ENCODE results near the gene PNPLA6. TPM values are rescaled to one million over a fixed set of nuclear protein-coding genes. Genes with fewer than 3 reads are reported as not detected.

PNPLA6 gene
- total RNA-seq, 1 donor from 2014 or later, result 40.8 TPM

DNA sequence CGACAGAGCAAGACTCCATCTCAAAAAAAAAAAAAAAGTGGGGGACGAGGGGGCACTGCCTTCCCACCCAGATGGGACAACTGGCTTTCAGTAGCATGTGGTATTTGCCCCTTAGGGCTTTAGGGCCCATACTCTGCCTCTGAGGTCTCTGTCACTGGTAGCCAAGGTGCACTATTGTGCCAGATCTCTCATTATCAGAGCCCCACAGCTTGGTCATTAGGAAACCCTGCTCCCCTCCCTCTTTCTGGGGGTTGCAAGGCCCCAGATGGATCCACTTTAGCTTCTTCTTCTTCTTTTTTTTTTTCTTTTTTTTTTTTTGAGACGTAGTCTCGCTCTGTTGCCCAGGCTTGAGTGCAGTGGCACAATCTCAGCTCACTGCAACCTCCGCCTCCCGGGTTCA is 30.8 kb upstream of the PNPLA6 start:
- Histone ChIP-seq H3K4me3 (ENCODE audit: low read depth, low read length) (no peak overlapping the region), H3K36me3 (ENCODE audit: control insufficient read depth, insufficient read depth, low read length) (no peaks in the 10 kb centered on the region), H3K27me3 (ENCODE audit: control insufficient read depth, insufficient read depth, low read length) (peaks cover 2% of the 10 kb centered on the region)
- TF ChIP-seq, protein P1, sequence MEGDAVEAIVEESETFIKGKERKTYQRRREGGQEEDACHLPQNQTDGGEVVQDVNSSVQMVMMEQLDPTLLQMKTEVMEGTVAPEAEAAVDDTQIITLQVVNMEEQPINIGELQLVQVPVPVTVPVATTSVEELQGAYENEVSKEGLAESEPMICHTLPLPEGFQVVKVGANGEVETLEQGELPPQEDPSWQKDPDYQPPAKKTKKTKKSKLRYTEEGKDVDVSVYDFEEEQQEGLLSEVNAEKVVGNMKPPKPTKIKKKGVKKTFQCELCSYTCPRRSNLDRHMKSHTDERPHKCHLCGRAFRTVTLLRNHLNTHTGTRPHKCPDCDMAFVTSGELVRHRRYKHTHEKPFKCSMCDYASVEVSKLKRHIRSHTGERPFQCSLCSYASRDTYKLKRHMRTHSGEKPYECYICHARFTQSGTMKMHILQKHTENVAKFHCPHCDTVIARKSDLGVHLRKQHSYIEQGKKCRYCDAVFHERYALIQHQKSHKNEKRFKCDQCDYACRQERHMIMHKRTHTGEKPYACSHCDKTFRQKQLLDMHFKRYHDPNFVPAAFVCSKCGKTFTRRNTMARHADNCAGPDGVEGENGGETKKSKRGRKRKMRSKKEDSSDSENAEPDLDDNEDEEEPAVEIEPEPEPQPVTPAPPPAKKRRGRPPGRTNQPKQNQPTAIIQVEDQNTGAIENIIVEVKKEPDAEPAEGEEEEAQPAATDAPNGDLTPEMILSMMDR (IDR thresholded peaks at IDR 0.05; ENCODE audit: insufficient read depth, low read length, severe bottlenecking), result no peak
- DNase-seq (ENCODE audit: low read depth) (no peak), FAIRE-seq (no peak)

DNA sequence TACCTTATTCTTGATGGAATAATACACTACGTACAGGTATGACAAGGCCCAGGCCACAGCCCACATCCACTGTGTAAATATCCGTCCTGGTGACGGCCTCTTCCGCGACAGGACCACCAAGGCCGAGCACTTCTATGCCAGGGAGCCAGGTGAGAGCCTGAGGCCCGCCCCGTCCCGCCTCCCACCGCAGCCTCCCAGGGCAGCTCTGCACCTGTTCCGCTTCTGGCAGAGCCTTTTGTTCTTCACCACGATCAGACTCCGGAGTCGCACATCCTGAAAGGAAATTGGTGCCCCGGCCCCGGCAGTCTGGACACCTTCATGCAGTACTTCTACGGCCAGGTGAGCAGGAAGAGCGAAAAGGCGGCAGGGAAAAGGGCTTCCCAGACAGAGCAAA is 30.2 kb upstream of the PNPLA6 start:
- DNase-seq (ENCODE audit: low read depth) (no peak), FAIRE-seq (no peak)
- no peak overlapping the region for H3K4me3 ChIP-seq (ENCODE audit: low read depth, low read length)
- H3K36me3 ChIP-seq (ENCODE audit: control insufficient read depth, insufficient read depth, low read length), result no peaks in the 10 kb centered on the region
- TF ChIP-seq, protein P1 (IDR thresholded peaks at IDR 0.05; ENCODE audit: insufficient read depth, low read length, severe bottlenecking), result no peak
- H3K27me3 ChIP-seq (ENCODE audit: control insufficient read depth, insufficient read depth, low read length), result peaks cover 2% of the 10 kb centered on the region

DNA sequence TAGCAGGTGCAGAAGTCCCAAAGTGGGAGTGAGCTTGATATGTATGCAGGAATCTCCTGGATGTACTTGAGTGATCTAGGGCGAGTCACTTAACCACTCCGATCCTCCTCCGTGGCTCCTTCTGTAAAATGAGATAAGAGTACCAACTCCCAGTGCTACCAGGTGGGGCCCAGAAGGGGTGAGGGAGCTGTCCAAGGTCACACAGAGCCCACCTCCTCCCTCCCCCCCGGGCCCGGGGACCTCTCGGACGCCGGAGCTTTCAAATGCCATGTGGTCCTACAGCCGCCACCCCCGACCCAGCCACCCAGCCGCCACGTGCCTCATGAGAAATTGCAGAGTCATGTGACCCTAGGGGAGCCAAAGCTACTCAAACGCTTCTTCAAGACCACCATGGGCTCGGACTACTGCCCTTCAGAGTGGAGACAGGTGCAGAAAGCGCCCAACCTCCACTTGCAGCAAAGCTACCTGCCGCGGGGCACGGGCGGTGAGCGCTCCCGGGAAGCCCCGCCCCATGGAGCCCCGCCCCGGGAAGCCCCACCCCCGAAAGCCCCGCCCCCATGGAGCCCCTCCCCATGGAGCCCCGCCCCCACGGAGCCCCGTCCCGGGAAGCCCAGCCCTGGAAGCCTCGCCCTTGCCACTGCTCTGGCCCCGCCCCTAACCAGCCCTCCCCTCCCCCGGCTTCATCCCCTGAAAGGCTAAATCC is 29.7 kb upstream of the PNPLA6 start:
- Histone ChIP-seq H3K4me3 (ENCODE audit: low read depth, low read length) (peak overlapping the region; percentile 26), H3K36me3 (ENCODE audit: control insufficient read depth, insufficient read depth, low read length) (no peaks in the 10 kb centered on the region), H3K27me3 (ENCODE audit: control insufficient read depth, insufficient read depth, low read length) (peaks cover 2% of the 10 kb centered on the region)
- DNase-seq (ENCODE audit: low read depth) (no peak), FAIRE-seq (no peak)
- TF ChIP-seq, protein P1 (IDR thresholded peaks at IDR 0.05; ENCODE audit: insufficient read depth, low read length, severe bottlenecking), result no peak

DNA sequence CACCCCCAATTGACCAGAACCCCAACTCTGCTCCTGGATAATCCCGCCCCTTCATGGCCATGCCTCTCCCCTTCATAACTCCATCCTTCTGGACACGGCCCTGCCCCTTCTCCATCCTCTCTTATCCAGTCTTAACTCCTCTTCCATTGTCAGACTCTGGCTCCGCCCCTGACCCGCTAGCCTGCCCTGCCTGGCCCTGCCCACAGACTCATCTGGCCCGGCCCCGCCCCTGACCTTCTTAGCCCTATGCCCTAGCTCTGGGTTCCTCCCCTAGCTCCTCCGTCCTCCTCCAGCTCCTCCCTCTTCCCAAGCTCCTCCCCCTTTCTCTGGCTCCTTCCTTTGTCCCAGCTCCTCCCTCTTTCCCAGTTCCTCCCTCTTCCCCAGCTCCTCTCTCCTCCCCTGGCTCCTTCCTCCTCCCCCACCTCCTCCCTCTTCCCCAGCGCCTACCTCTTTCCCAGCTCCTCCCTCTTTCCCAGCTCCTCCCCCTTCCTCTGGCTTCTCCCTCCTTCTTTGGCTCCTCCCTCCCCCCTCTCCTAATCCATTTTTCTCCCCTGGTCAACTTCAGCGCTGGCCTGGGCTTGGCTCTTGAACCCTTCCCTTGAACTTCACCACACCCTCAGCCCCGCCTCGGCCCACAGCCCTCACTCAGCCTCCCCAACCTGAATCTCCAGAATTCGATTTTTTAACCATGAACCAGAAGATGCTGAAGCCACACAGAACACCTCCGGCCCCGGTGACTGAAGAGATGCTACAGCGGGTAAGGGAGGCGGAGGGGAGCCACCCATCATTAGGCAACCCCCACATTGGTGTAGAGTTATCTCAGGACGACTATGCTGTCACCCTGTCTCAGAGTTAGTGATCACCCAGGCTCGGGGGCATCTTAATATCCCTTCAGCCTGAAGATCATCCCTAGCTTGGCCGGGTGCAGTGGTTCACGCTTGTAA is 28.9 kb upstream of the PNPLA6 start:
- Histone ChIP-seq H3K36me3 (ENCODE audit: control insufficient read depth, insufficient read depth, low read length) (no peaks in the 10 kb centered on the region), H3K27me3 (ENCODE audit: control insufficient read depth, insufficient read depth, low read length) (peaks cover 2% of the 10 kb centered on the region), H3K4me3 (ENCODE audit: low read depth, low read length) (peak overlapping the region; percentile 5)
- FAIRE-seq, result no peak
- TF ChIP-seq, protein P1 (IDR thresholded peaks at IDR 0.05; ENCODE audit: insufficient read depth, low read length, severe bottlenecking), result no peak
- DNase-seq (ENCODE audit: low read depth), result peak; percentile 88

DNA sequence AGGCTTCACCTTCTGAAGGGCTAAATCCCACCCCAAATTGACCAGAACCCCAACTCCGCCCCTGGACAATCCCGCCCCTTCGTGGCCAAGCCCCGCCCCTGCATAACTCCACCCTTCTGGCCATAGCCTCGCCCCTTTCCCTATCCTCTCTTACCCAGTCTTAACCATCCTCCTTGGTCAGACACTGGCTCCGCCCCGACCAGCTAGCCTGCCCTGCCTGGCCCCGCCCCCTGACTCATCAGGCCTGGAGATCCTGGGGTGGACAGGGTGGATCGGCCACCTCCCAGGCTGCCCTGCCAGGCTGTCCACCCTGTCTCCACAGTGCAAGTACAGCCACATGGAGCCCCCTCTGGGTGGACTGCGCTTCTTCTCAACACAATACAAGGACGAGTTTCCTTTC is 27.6 kb upstream of the PNPLA6 start:
- no peaks in the 10 kb centered on the region for H3K36me3 ChIP-seq (ENCODE audit: control insufficient read depth, insufficient read depth, low read length)
- FAIRE-seq, result no peak
- peak; percentile 73 for DNase-seq (ENCODE audit: low read depth)
- H3K4me3 ChIP-seq (ENCODE audit: low read depth, low read length), result no peak overlapping the region
- no peaks in the 10 kb centered on the region for H3K27me3 ChIP-seq (ENCODE audit: control insufficient read depth, insufficient read depth, low read length)
- TF ChIP-seq, protein P1 (IDR thresholded peaks at IDR 0.05; ENCODE audit: insufficient read depth, low read length, severe bottlenecking), result no peak
